HEK293T (cell line): ENCODE data around the gene KANSL1.

Source experiments
- FOXA1 ChIP-seq: fragments of 450-650 bp; IDR thresholded peaks from 2 replicates; pipeline ENCODE4 v1.6.1; 2016; ENCODE audit warnings: mild to moderate bottlenecking
- FOXM1 ChIP-seq: fragments of 450-650 bp; IDR thresholded peaks from 2 replicates; pipeline ENCODE4 v1.6.1; 2017; ENCODE audit warnings: mild to moderate bottlenecking, borderline replicate concordance

DNA sequence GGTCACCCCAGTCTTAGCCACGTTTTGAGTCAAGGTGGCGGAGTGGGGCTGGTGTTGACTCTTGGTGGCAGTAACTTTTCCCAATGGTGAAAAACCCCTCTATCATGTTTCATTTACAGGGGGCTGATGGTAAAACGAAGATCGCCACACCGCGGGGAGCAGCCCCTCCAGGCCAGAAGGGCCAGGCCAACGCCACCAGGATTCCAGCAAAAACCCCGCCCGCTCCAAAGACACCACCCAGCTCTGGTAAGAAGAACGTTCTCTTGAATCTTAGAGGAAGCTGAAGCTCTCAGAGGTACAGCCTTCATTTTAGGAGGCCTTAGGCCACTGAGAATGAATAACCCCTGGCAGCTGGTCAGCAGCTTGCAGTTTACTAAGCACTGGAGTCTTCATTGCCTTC is 201.9 kb downstream of the KANSL1 start:
- TF ChIP-seq FOXA1 (no peak), FOXM1 (no peak)
